ENCODE measurements around the gene RPRD1A.
A peak's percentile ranks its signal among the peaks of the same experiment; 100 is the strongest.
"Not testable (repeated sequence)": the region's sequence is repeated elsewhere in the genome, so short reads cannot be mapped to it uniquely, and the experiment has no call there.

The RPRD1A gene

DNA sequence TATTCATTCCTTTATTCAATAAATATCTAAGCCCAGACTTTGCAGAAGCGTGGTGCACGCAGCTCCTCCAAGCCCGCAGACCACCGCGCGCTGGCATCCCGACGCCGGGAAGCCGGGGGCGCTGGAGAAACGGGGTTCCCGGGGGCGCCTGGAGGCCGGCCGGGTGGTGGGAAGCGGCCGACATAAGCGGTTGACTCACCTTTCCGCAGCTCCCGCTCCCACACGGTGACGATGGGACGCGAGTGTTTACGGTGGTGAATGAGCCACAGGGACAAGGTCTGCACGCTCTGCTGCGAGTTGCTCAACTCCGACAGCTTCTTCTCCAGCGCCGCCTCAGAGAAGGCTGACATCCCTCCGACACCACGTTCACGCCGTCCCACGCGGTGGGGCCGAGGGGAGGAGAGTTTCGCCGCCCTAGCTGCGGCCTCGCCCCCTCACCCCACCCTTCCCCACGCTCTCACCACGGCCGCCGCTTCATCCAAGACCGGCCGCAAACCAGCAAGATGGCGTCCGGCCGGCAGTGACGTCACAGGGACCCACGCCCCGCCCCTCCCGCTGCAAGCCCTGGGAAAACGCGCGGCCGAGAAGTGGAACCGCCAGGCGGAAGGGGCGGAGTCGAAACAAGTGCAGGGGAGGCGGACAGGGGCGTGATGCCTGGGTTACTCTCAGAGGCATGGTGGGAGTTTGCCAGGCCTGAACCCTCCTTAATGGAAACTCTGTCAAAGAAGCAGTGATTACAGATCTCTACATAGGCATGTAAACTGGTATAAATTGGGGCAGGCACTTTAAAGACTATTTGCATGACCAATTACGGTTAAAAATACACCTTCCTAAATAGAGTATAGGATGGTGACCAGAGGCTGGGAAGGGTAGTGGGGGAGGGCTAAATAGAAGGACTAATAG is at the start of gene RPRD1A:
TSS of gene RPRD1A (minus strand) at position 505 of the 903 bp plus-strand sequence. CDS start at position 350, 155 bp downstream.
- Histone ChIP-seq H3K79me2 (ENCODE audit: insufficient read depth, low read length) (peaks cover 50% of the 10 kb centered on the region), H2AFZ (ENCODE audit: low read depth, low read length, severe bottlenecking) (peak within 1 kb of the TSS; percentile 97), H3K36me3 (ENCODE audit: low read length) (peaks cover 10% of the 10 kb centered on the region; the same call in 1 of the 2 replicates), H3K27me3 (ENCODE audit: low read length) (no peaks in the 10 kb centered on the region), H3K9me3 (ENCODE audit: insufficient read depth, low read length) (no peaks in the 10 kb centered on the region), H3K9me2 (replicated peaks; ENCODE audit: insufficient read depth, low read length) (no peaks in the 10 kb centered on the region), H3K4me3 (ENCODE audit: insufficient read depth, low read length, poor library complexity, severe bottlenecking) (peak within 1 kb of the TSS; percentile 88), H3K27ac (ENCODE audit: low read depth, low read length) (peak within 1 kb of the TSS; percentile 59), H3F3A (ENCODE audit: insufficient read depth) (no peaks in the 10 kb centered on the region), H4K20me1 (ENCODE audit: low read depth, low read length) (peaks cover 23% of the 10 kb centered on the region; the same call in 1 of the 2 replicates), H3K9ac (ENCODE audit: low read length) (peak within 1 kb of the TSS; percentile 88), H3K4me2 (ENCODE audit: low read depth, low read length, poor library complexity, severe bottlenecking) (peak within 1 kb of the TSS; percentile 96)
- TF ChIP-seq EZH2phosphoT487 (conservative IDR thresholded peaks at IDR 0.05; ENCODE audit: low read length), result no peak
- TF ChIP-seq CTCF (IDR thresholded peaks at IDR 0.05; ENCODE audit: insufficient read depth, low read length, poor library complexity, severe bottlenecking), result no peak

GRCh38 chr18:36116771-36117170 is 49.4 kb upstream of the RPRD1A start:
- H3K4me2 ChIP-seq (ENCODE audit: low read depth, low read length, poor library complexity, severe bottlenecking); H3K9me2 ChIP-seq (replicated peaks; ENCODE audit: insufficient read depth, low read length); H3K79me2 ChIP-seq (ENCODE audit: insufficient read depth, low read length); H3K4me3 ChIP-seq (ENCODE audit: insufficient read depth, low read length, poor library complexity, severe bottlenecking); H3K9ac ChIP-seq (ENCODE audit: low read length); H4K20me1 ChIP-seq (ENCODE audit: low read depth, low read length); H3K9me3 ChIP-seq (ENCODE audit: insufficient read depth, low read length); H3F3A ChIP-seq (ENCODE audit: insufficient read depth); H3K27me3 ChIP-seq (ENCODE audit: low read length); H3K27ac ChIP-seq (ENCODE audit: low read depth, low read length); H2AFZ ChIP-seq (ENCODE audit: low read depth, low read length, severe bottlenecking): not testable (repeated sequence)
- H3K36me3 ChIP-seq (ENCODE audit: low read length), result peaks cover 42% of the 10 kb centered on the region

GRCh38 chr18:36114738-36115137 is 47.4 kb upstream of the RPRD1A start:
- Histone ChIP-seq H4K20me1 (ENCODE audit: low read depth, low read length) (no peaks in the 10 kb centered on the region), H3K79me2 (ENCODE audit: insufficient read depth, low read length) (no peaks in the 10 kb centered on the region), H3K27me3 (ENCODE audit: low read length) (no peaks in the 10 kb centered on the region), H3K9me3 (ENCODE audit: insufficient read depth, low read length) (no peaks in the 10 kb centered on the region), H3K9me2 (replicated peaks; ENCODE audit: insufficient read depth, low read length) (no peaks in the 10 kb centered on the region), H3K27ac (ENCODE audit: low read depth, low read length) (no peak overlapping the region), H3F3A (ENCODE audit: insufficient read depth) (no peaks in the 10 kb centered on the region), H3K4me3 (ENCODE audit: insufficient read depth, low read length, poor library complexity, severe bottlenecking) (no peak overlapping the region), H3K9ac (ENCODE audit: low read length) (no peak overlapping the region), H3K4me2 (ENCODE audit: low read depth, low read length, poor library complexity, severe bottlenecking) (no peak overlapping the region), H2AFZ (ENCODE audit: low read depth, low read length, severe bottlenecking) (no peak overlapping the region), H3K36me3 (ENCODE audit: low read length) (peaks cover 35% of the 10 kb centered on the region)
- no peak for TF ChIP-seq CTCF (IDR thresholded peaks at IDR 0.05; ENCODE audit: insufficient read depth, low read length, poor library complexity, severe bottlenecking)
- TF ChIP-seq EZH2phosphoT487 (conservative IDR thresholded peaks at IDR 0.05; ENCODE audit: low read length), result no peak

- H3F3A ChIP-seq (ENCODE audit: insufficient read depth), result no peaks in the 10 kb centered on the region
- TF ChIP-seq EZH2phosphoT487 (conservative IDR thresholded peaks at IDR 0.05; ENCODE audit: low read length) (no peak), CTCF (IDR thresholded peaks at IDR 0.05; ENCODE audit: insufficient read depth, low read length, poor library complexity, severe bottlenecking) (no peak)
- H4K20me1 ChIP-seq (ENCODE audit: low read depth, low read length), result no peaks in the 10 kb centered on the region
- H3K9me3 ChIP-seq (ENCODE audit: insufficient read depth, low read length), result no peaks in the 10 kb centered on the region
- H3K4me3 ChIP-seq (ENCODE audit: insufficient read depth, low read length, poor library complexity, severe bottlenecking), result no peak overlapping the region
- no peaks in the 10 kb centered on the region for H3K9me2 ChIP-seq (replicated peaks; ENCODE audit: insufficient read depth, low read length)
- no peak overlapping the region for H3K27ac ChIP-seq (ENCODE audit: low read depth, low read length)
- H3K4me2 ChIP-seq (ENCODE audit: low read depth, low read length, poor library complexity, severe bottlenecking), result no peak overlapping the region
- no peaks in the 10 kb centered on the region for H3K79me2 ChIP-seq (ENCODE audit: insufficient read depth, low read length)
- H3K9ac ChIP-seq (ENCODE audit: low read length), result no peak overlapping the region
- H3K36me3 ChIP-seq (ENCODE audit: low read length), result peaks cover 35% of the 10 kb centered on the region
- H3K27me3 ChIP-seq (ENCODE audit: low read length), result no peaks in the 10 kb centered on the region
- no peak overlapping the region for H2AFZ ChIP-seq (ENCODE audit: low read depth, low read length, severe bottlenecking)
These were observed 46.9 kb upstream of the RPRD1A start for GRCh38 chr18:36114251-36114650.
